ENCODE measurements around the gene KIAA1958.
A peak's percentile ranks its signal among the peaks of the same experiment; 100 is the strongest.

KIAA1958 gene

DNA sequence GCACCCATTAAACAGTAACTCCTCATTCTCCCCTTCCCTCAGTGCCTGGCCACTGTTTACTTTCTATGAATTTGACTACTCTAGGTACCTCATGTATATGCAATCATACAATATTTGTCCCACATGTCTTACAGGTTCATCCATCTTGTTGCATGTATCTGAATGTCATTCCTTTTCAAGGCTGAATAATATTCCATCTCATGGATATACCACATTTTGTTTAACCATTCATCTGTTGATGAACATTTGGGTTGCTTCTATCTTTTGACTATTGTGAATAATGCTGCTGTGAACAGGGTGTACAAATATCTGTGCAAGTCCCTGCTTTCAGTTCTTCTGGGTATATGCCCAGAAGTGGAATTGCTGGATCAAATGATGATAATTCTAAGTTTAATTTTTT, 190.4 kb downstream of the KIAA1958 start:
- DNase-seq, result no peak

DNA sequence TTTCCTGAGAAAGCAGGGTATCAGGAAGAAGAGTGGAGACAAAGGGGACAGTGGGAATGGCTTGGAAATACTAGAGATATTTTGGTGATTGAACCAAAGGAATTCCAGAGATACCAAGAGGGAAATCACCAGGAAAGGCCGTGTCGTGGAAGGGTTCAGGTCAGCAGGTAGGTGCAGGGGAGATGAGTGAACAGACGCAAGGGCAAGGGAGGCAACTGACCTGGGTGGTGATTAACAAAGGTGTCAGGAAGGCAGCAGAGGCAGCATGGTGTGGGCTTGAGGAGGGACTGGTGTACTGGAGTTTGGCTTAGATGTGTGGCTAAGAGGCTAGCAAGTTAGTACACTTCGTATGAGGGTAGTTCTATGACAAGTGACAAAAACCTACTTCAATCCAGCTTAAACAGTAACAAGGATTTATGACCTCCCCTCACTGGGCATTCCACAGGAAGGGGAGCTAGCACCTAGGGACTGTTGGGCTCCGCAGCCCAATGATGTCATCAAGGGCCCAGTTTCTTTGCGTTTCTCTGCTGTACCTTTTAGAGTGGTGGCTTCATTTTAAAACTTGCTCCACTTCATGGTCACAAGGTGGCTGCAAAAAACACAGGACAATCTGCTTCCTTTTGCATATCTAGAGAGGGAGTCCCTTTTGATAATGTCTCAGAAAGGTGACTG, 194.2 kb downstream of the KIAA1958 start:
- no peak for DNase-seq

DNA sequence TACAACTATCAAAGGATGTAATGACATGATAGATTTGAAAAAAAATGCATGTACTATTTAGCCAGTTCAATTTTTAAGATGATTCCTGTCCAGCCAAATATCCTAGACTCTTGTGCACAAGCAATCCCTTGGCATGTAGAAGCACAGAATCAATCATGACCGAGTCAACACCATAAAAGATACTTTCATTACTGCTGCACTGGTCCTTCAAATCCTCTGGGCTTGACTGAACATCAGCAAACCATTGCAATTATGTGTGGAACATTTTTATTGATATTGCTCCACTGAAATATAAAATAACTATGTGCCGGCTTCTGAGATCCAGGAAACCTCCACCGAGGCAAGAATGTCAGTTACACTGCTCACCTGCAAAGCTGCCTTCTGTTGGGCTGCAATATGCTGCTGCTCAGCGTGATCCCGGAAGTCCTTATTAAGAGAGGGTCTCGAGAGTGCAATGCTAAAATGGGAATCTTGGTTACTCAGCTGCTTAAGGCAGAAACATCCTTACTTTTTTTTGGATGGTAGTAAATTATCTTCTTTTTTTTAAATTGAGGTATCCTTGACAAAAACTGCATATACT, 202.6 kb downstream of the KIAA1958 start:
- DNase-seq, result no peak

DNA sequence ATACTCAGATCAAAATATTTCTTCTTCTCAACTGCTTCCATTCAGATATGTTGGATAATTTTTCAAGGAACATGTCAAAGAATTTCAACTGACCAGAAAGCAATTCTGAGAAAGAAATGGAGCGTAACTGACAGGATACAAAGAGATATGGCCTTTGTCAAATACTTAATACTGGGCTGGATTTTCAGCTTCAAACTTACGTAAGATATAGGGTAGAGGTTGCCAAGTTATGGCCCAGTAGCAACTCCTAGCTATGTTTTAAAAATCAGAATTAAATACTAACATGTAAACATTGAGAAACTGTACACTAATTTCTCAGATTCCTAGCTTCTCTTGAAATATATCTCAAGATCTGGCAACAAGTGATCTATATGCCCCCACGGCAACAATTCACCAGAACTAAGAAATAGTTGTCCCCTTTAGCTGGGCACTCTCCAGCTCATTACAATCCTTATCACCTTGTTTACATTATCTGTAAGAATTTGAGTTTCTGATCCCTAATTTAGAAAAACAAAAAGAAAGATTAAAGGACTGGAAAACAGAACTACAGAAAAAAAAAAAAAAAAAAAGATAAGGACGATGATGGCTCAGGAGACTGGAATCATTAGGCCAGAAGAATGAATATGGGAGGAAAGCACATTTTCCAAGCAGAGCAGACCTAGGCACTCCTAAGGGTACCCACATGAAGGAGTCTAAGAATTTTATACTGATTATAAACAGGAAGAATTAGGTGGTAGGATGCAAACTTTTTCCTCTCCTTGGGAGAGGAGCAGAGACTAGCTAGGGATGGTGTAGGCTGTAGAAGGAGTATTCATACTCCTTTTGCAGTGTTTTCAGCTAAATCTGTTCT, 208.3 kb downstream of the KIAA1958 start:
- DNase-seq, result no peak

DNA sequence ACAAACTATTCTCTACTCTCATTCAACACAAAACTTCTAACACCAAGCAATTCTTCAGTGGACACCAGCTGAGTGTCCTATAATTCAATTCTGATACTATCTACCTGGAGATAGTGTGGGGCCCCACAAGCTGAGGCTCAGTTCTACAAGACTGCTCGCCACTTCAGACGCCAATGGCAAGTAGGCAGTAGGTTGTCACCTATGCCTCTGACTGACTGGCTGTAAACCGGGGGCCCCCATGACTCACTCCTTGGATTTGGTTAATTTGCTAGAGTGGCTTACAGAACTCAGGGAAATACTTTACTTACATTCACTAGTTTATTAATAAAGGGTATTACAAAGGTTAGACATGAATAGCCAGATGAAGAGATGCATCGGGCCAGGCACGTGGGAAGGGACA, 209.8 kb downstream of the KIAA1958 start:
- no peak for DNase-seq

DNA sequence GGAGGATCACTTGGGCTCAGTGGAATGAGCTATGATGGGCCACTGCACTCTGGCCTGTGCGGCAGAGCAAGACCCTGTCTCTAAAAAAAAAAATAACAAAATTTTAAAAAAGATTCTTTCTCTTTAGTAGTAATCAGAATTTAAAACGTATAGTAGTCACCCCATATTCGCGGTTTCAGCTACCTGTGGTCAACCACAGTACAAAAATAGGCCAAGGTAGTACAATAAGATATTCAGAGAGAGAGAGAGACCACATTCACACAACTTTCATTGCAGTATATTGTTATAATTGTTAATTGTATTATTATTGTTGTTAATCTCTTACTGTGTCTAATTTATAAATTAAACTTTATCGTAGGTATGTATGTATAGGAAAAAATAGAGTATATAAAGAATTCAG, 212.6 kb downstream of the KIAA1958 start:
- no peak for DNase-seq

DNA sequence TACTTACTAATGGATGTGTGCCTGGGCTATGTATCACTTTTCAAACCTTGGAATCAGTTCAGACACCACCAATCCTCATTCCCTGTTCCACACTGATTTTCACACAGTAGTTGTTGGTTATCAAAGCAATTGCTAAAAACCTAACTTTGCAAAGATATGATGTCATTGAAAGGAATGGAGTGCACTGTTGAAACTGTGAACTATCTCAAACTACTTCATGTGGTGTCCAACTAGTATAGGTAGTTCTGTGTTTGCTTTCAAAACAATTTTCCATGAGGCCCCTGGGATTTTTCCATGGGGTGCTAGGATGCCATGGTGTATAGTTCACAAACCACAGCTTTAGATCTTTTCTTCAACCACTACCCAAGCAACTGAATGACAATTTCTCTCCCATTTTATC, 213.5 kb downstream of the KIAA1958 start:
- DNase-seq, result no peak

DNA sequence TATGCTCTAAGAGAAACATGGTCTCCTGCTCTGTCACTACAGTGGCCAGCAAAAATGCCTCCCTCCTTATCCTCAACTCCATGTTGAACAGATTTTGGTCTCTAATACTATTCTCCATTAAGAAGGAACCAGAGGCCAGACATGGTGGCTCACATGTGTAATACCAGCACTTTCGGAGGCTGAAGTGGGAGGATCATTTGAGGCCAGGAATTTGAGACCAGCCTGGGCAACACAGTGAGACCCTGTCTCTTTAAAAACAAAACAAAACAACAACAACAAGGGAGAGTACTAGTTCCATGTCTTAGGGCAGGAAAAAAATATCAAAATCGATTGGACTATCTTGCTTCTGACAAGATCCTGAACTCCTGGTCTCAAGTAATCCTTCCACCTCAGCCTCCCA, 216.7 kb downstream of the KIAA1958 start:
- DNase-seq, result no peak

DNA sequence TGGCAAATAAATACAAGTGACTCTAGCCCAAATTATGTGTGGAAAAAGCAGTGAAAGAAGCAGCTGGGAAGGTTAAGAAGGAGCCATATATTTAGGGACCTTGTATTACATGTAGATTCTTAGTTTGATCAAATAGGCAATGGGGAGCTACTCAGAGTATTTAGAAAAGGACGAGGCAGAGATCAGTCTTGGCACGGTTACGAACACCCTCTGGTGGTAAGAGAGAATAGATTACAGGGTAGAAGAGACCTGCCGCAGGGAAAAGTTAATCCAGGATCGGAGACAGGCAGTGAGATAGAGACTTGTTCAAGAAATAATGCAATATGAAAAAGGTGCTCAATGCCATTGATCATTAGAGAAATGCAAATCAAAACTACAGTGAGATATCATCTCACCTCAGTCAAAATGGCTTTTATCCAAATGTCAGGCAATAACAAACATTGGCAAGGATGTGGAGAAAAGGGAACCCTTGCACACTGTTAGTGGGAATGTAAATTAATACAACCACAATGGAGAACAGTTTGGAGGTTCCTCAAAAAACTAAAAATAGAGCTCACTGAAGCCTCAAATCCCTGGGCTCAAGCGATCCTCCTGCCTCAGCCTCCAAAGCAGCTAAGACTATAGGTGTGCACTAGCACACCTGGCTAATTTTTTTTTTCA, 219.3 kb downstream of the KIAA1958 start:
- DNase-seq, result no peak

DNA sequence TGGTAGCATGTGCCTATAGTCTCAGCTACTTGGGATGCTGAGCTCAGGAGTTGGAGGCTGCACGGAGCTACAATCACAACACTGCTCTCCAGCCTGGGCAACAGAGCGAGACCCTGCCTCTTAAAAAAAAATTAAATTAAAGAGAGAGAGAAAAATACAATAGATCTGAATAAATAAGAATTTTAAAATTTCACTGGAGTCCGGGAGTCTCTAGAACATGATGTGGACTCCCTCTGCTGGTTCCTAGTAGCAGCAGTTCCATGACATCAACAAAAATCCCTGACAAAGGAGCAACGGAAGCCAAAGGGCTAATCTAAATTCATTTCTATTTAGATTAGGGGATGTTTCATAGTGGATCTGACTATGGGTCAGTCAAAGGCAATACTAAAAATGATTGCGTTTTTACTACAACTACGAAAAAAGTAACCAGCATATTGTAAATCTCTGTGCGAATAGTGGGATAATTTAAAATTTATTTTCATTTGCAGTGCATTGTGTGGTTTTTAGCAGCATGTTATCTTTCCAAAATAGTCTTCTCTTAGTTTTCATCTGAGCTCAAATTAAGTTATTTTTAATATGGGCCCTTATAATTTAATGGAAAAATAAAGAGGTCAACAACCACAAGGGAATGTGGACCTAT, 224.5 kb downstream of the KIAA1958 start:
- no peak for DNase-seq

DNA sequence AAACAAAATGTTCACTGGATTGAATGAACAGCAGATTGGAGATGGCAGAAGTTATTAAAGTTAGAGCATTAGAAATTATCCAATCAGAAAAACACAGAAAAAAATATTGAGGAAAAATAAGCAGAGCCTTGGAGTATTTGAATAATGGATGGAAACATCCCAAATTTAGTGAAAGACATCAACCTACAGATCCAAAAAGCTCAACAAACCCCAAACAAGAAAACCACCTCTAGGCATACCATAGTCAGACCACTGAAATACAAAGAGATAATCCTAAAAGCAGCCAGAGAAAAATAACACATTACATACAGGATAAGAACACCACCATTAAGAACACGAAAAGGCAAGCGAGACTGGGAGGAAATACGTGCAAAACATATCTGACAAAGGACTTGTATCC, 226.1 kb downstream of the KIAA1958 start:
- DNase-seq, result no peak

DNA sequence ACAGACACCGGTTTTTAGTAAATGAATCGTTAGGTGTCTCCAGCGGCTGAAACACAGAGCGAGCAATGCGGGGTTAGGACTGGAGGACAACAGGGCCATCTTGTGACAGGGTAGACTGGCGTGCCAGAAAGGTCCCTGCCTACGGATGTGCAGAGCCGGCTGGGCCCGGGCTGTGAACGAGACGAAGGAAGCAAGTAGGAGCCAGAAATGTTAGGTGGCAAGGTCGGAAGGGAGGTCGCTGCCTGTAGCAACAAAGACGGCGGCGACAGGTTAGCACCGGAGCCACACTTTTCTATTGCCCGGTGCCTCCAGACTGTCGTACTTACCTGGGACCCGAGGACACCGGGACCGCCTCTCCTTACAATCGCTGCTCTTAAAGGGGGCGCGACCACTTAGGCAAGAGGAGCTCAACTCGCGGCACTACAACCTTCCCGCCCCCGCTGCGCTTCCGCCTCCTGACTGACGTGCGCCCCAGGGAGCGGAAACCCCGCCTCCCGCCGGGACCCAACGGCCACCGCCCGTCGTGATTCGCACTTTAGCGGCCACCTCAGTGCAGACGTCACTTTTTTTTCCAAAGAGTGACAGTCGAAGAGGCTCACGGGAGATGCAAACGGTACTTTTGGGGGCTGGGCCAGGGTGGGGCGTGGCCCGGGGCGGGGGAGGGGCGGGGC, 231.2 kb downstream of the KIAA1958 start, which contains the start of gene INIP:
Gene INIP (minus strand): TSS at position 457 of the 671 bp plus-strand sequence. CDS start 1,632 bp downstream, outside the sequence.
- DNase-seq, result peak; percentile 98

All from CD4-positive, alpha-beta T cell treated with Interleukin-4 for 1 hour (primary cell).